Neural progenitor cell (in vitro differentiated cells): ENCODE measurements around the gene P3H2. TPM values are rescaled to one million over a fixed set of nuclear protein-coding genes. Genes with fewer than 3 reads are reported as not detected.

Experiments used
- DNase-seq: peaks from one replicate; pipeline ENCODE4 v3.0.0-alpha.2; 2016; ENCODE audit warnings: low spot score
- H2AFZ ChIP-seq: fragments of 200-600 bp; sonication (generic); replicated peaks from 2 replicates; pipeline ENCODE4 v1.6.1; 2016; ENCODE audit warnings: antibody characterized with exemption
- H3F3A ChIP-seq: fragments of 200-600 bp; sonication (generic); 2 replicates; pipeline ENCODE4 v1.6.1; 2016; ENCODE audit warnings: antibody characterized with exemption, low read depth
- H3K27ac ChIP-seq: fragments of 200-600 bp; sonication (generic); 2 replicates; pipeline ENCODE4 v1.5.1; 2016; ENCODE audit warnings: mild to moderate bottlenecking
- H3K27me3 ChIP-seq: fragments of 200-600 bp; sonication (generic); 2 replicates; pipeline ENCODE4 v1.6.1; 2016; ENCODE audit warnings: mild to moderate bottlenecking, moderate library complexity
- H3K36me3 ChIP-seq: fragments of 200-600 bp; sonication (generic); 2 replicates; pipeline ENCODE4 v1.5.1; 2016
- H3K4me1 ChIP-seq: fragments of 200-600 bp; sonication (generic); 2 replicates; pipeline ENCODE4 v1.6.1; 2016; ENCODE audit warnings: mixed run types
- H3K4me2 ChIP-seq: fragments of 200-600 bp; sonication (generic); 2 replicates; pipeline ENCODE4 v1.6.1; 2016
- H3K4me3 ChIP-seq: fragments of 200-600 bp; sonication (generic); 2 replicates; pipeline ENCODE4 v1.5.1; 2016
- H3K79me2 ChIP-seq: fragments of 200-600 bp; sonication (generic); 2 replicates; pipeline ENCODE4 v1.6.1; 2016; ENCODE audit warnings: low read depth
- H3K9ac ChIP-seq: fragments of 200-600 bp; sonication (generic); 2 replicates; pipeline ENCODE4 v1.6.1; 2016
- H3K9me3 ChIP-seq: fragments of 200-600 bp; sonication (generic); 2 replicates; pipeline ENCODE4 v1.5.1; 2016; ENCODE audit warnings: low read depth
- H4K20me1 ChIP-seq: fragments of 200-600 bp; sonication (generic); 2 replicates; pipeline ENCODE4 v1.6.1; 2016; ENCODE audit warnings: low read depth
- H3K27ac Mint-ChIP-seq: 3 replicates; pipeline ENCODE4 v1.8.0; 2021; ENCODE audit warnings: mixed read lengths
- H3K27me3 Mint-ChIP-seq: 2 replicates; pipeline ENCODE4 v1.8.0; 2022; ENCODE audit warnings: low read depth, mild to moderate bottlenecking, inconsistent platforms, moderate library complexity, mixed read lengths; ENCODE audit not compliant: insufficient read depth
- H3K36me3 Mint-ChIP-seq: 3 replicates; pipeline ENCODE4 v1.8.0; 2021; ENCODE audit warnings: mixed read lengths
- H3K4me1 Mint-ChIP-seq: 3 replicates; pipeline ENCODE4 v1.8.0; 2021; ENCODE audit warnings: mixed read lengths
- H3K4me3 Mint-ChIP-seq: 3 replicates; pipeline ENCODE4 v1.8.0; 2021; ENCODE audit warnings: mild to moderate bottlenecking, moderate library complexity, mixed read lengths
- H3K9me3 Mint-ChIP-seq: 3 replicates; pipeline ENCODE4 v1.8.0; 2020; ENCODE audit warnings: mixed read lengths
- EZH2 ChIP-seq: fragments of 200-600 bp; sonication (generic); IDR thresholded peaks from 2 replicates; pipeline ENCODE4 v1.6.1; 2017; ENCODE audit warnings: antibody characterized with exemption, mild to moderate bottlenecking, moderate library complexity
- EZH2phosphoT487 ChIP-seq: fragments of 200-600 bp; sonication (generic); IDR thresholded peaks from 2 replicates; pipeline ENCODE4 v1.6.1; 2017; ENCODE audit warnings: antibody characterized with exemption
- total RNA-seq: library from RNA; depleted of rRNA; stranded (reverse); fragments of >200 nt; gene quantifications from 2 replicates; pipeline ENCODE4 v1.2.3, GENCODE V29; 2015; ENCODE audit warnings: low replicate concordance
- TF ChIP-seq, protein P1 (sequence below): fragments of 200-600 bp; sonication (generic); IDR thresholded peaks from 2 replicates; pipeline ENCODE4 v1.5.1; 2017; ENCODE audit warnings: antibody characterized with exemption, mild to moderate bottlenecking

Gene P3H2
- total RNA-seq, 1 donor from 2014 or later, result 21.4 TPM

DNA sequence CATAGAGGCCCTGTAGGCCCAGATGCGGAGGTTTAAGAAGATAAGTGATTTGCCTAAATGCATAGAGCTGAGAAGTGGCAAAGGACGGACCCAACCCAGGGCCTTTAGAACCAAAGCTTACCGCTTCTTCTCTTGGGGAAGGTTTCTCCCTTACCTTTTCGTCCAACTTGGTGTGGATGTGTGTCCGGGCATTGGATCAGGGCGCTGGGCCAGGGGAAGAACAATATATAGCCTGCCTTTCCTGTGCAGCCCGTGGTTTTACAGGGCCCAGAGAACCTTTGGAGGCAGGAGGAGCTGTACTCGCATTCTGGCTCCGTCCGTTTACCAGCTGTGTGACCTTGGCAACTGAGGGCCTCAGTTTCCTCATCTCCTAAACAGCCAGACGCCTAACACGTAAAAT, 686 bp upstream of the P3H2 start:
- no peak overlapping the region for H3K27ac Mint-ChIP-seq
- Histone ChIP-seq H3K9ac (no peak overlapping the region), H4K20me1 (peaks cover 4% of the 10 kb centered on the region), H2AFZ (no peak overlapping the region), H3F3A (peaks cover 16% of the 10 kb centered on the region), H3K79me2 (peaks cover 12% of the 10 kb centered on the region), H3K36me3 (no peaks in the 10 kb centered on the region), H3K27me3 (peaks cover 11% of the 10 kb centered on the region), H3K27ac (no peak overlapping the region), H3K4me3 (no peak overlapping the region), H3K4me1 (peaks cover 10% of the 10 kb centered on the region), H3K9me3 (no peaks in the 10 kb centered on the region), H3K4me2 (peak overlapping the region; percentile 91)
- no peaks in the 10 kb centered on the region for H3K36me3 Mint-ChIP-seq
- TF ChIP-seq EZH2phosphoT487 (no peak), EZH2 (no peak)
- TF ChIP-seq, protein P1, sequence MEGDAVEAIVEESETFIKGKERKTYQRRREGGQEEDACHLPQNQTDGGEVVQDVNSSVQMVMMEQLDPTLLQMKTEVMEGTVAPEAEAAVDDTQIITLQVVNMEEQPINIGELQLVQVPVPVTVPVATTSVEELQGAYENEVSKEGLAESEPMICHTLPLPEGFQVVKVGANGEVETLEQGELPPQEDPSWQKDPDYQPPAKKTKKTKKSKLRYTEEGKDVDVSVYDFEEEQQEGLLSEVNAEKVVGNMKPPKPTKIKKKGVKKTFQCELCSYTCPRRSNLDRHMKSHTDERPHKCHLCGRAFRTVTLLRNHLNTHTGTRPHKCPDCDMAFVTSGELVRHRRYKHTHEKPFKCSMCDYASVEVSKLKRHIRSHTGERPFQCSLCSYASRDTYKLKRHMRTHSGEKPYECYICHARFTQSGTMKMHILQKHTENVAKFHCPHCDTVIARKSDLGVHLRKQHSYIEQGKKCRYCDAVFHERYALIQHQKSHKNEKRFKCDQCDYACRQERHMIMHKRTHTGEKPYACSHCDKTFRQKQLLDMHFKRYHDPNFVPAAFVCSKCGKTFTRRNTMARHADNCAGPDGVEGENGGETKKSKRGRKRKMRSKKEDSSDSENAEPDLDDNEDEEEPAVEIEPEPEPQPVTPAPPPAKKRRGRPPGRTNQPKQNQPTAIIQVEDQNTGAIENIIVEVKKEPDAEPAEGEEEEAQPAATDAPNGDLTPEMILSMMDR, result no peak
- H3K4me3 Mint-ChIP-seq, result peak overlapping the region; percentile 71
- no peak for DNase-seq
- H3K27me3 Mint-ChIP-seq, result peaks cover 9% of the 10 kb centered on the region
- H3K4me1 Mint-ChIP-seq, result peaks cover 46% of the 10 kb centered on the region
- no peaks in the 10 kb centered on the region for H3K9me3 Mint-ChIP-seq

GRCh38 chr3:190121061-190121377, 322 bp upstream of the P3H2 start:
- H3K9ac ChIP-seq, result no peak overlapping the region
- H2AFZ ChIP-seq, result peak overlapping the region; percentile 98
- peaks cover 16% of the 10 kb centered on the region for H3F3A ChIP-seq
- H3K9me3 ChIP-seq, result no peaks in the 10 kb centered on the region
- H3K27me3 Mint-ChIP-seq, result peaks cover 9% of the 10 kb centered on the region
- H4K20me1 ChIP-seq, result peaks cover 4% of the 10 kb centered on the region
- H3K4me1 Mint-ChIP-seq, result peaks cover 47% of the 10 kb centered on the region
- peaks cover 12% of the 10 kb centered on the region for H3K79me2 ChIP-seq
- H3K4me3 ChIP-seq, result peak overlapping the region; percentile 88
- H3K4me1 ChIP-seq, result peaks cover 12% of the 10 kb centered on the region
- H3K27ac ChIP-seq, result no peak overlapping the region
- no peaks in the 10 kb centered on the region for H3K36me3 ChIP-seq
- no peaks in the 10 kb centered on the region for H3K36me3 Mint-ChIP-seq
- peak overlapping the region; percentile 91 for H3K4me2 ChIP-seq
- DNase-seq, result no peak
- H3K27ac Mint-ChIP-seq, result no peak overlapping the region
- TF ChIP-seq EZH2phosphoT487, result no peak
- TF ChIP-seq, protein P1, result peak; percentile 40
- no peak for TF ChIP-seq EZH2
- peak overlapping the region; percentile 82 for H3K4me3 Mint-ChIP-seq
- H3K9me3 Mint-ChIP-seq, result no peaks in the 10 kb centered on the region
- peaks cover 11% of the 10 kb centered on the region for H3K27me3 ChIP-seq

DNA sequence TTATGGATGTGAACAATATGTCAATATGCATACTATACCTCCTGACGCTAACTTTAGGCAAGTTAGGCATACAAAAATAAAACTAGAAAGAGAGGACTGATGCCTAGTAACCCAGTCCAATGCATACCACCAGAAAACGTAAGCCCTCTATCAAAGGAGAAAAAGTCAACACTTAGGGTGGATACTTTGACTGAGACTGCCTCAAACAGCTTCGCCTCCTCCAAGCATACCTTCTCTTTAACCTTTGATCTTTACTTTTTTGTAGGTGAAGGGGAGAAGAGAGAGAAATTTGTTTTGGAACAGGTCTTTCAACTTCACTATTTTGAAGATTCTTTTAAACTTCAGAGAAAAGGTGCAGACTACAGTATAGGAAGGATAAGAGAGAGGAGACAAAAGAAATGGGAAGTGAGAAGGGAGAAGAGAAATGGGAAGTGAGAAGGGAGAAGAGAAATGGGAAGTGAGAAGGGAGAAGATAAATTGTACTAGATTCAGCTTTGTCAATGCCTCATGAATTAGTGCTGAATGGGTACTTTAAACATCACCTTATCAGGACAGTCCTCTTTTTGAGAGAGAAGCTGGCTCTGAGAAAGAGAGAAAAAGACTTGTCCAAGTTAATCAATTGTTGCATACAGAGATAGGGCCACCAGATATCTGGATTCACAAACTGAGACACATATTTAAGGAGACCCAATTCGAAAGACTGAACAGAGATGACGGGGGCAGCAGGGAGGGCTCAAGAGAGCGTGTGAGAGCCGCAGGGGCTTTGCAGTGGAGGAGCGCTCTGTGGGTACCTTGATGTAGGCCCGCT, 1.0 kb downstream of the P3H2 start:
- Mint-ChIP-seq H3K36me3 (peaks cover 2% of the 10 kb centered on the region), H3K27ac (peak overlapping the region; percentile 88), H3K27me3 (peaks cover 9% of the 10 kb centered on the region), H3K4me1 (peaks cover 47% of the 10 kb centered on the region), H3K9me3 (peaks cover 2% of the 10 kb centered on the region), H3K4me3 (peak overlapping the region; percentile 88)
- Histone ChIP-seq H3F3A (peaks cover 16% of the 10 kb centered on the region), H2AFZ (peak overlapping the region; percentile 98), H3K4me3 (peak overlapping the region; percentile 88), H3K36me3 (no peaks in the 10 kb centered on the region), H3K9ac (no peak overlapping the region), H3K9me3 (no peaks in the 10 kb centered on the region), H3K27me3 (peaks cover 11% of the 10 kb centered on the region), H4K20me1 (peaks cover 4% of the 10 kb centered on the region), H3K4me2 (peak overlapping the region; percentile 91), H3K27ac (no peak overlapping the region), H3K4me1 (peaks cover 18% of the 10 kb centered on the region), H3K79me2 (peaks cover 12% of the 10 kb centered on the region)
- no peak for DNase-seq
- TF ChIP-seq EZH2phosphoT487 (peak; percentile 15), EZH2 (no peak)
- TF ChIP-seq, protein P1, result no peak
